NCI-H2029 treated with DMSO at 0.1 percent for 48 hours (cell line): Measurements from ENCODE around the gene FCAMR.

ENCODE experiments used
- DNase-seq: peaks from one replicate; lab custom pipeline; 2025; lab: John Stamatoyannopoulos, UW

FCAMR gene

GRCh38 chr1:206970446-206970845, at the start of gene FCAMR:
TSS of gene FCAMR (minus strand) at chr1:206970460. CDS start at chr1:206970125, 335 bp downstream.
- no peak for DNase-seq

GRCh38 chr1:207019661-207020060, 49.4 kb upstream of the FCAMR start:
- no peak for DNase-seq

GRCh38 chr1:207019161-207019560, 48.9 kb upstream of the FCAMR start:
- no peak for DNase-seq

DNA sequence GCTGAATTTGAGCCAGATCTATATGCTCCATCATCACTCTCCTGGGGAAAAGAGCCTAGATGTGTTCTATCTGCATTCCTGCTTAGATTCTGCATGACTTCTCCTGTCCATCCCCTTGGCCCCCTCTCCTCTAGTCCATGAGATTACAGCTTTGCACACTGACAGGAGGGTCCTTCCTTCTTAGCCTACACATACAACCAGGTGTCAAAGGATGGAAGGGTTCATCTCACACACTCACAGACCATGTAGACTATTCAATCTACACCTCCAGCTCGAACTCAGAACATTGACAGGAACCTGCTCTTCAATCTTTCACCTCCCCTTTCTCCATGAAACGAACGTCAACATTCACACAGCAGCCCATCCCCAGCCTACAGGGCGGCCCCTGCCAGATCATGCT, 48.4 kb upstream of the FCAMR start:
- DNase-seq: no peak

GRCh38 chr1:207017615-207018559, 47.6 kb upstream of the FCAMR start:
- no peak for DNase-seq

DNA sequence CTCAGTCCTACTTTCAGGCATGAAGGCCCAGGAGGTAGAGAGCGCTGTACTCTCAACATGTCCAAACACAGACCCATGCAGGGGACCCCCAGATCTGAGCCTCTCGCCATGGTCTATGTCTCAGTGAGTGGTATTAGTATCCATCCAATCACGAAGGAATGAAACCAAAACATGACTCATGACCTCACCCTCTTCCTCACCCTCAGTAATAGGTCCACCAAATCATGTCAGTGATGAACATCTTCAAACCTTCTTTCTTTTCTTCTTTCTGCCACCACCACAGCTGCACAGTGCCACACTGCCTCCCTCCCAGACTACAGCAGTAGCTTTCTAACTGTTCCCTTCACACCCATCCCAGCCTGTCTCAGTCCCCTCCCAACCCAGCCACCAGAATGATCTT, 45.5 kb upstream of the FCAMR start:
- DNase-seq: no peak

GRCh38 chr1:207014728-207015127, 44.5 kb upstream of the FCAMR start:
- no peak for DNase-seq

DNA sequence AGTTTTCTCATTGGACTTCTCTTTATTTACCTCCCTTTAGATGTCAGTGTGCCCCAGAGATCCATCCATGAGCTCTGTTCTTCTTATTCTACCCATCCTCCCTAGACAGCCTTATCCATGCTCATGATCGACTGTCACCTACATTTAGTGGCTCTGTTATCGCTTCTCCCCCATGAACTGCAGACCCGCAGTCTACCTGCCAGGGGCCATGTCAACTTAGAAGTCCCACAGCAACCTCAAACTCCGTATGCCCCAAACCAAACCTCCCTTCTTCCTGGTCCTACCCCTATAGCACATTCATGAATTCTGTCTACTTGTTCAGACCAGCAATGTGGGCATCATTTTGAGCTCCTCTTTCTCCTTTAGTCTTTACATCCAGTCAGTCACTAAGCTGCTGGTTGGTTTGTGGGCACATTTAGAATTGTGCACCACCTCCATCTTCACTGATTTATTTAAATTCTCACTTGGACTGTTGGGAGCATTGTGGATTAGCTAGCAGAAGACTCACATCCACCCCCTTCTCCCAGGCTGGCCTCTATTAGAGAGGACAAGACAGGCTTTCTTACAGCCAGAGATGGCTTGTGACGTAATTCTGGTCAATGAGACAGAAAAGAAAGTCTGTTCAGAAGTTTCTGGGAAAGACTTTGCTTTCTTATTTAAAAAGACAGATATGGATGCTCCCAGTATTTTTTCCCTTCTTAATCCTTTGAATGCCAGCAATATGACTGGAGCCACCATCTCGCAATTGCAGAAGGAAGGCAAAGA, 43.2 kb upstream of the FCAMR start:
- DNase-seq: no peak

DNA sequence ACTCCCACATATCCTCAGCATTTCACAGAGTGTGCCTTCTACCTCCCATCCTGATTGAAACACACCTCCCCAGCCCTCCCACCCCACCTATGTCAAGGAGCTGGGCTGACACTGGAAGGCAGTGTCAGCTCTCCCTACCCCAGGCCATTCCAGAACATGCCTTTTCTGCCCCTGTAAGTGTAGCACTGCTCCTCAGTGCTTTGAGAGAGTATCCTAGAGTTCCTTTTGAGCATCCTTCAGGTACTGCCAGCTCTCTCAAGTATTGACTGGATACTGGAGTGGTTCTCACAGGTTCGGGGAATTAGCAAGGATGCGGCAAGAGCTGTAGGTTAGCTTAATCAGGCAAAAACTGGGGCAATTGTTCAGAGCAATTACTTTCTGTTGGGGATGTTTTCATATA, 40.5 kb upstream of the FCAMR start:
- no peak for DNase-seq

GRCh38 chr1:207009945-207010344, 39.7 kb upstream of the FCAMR start:
- no peak for DNase-seq

DNA sequence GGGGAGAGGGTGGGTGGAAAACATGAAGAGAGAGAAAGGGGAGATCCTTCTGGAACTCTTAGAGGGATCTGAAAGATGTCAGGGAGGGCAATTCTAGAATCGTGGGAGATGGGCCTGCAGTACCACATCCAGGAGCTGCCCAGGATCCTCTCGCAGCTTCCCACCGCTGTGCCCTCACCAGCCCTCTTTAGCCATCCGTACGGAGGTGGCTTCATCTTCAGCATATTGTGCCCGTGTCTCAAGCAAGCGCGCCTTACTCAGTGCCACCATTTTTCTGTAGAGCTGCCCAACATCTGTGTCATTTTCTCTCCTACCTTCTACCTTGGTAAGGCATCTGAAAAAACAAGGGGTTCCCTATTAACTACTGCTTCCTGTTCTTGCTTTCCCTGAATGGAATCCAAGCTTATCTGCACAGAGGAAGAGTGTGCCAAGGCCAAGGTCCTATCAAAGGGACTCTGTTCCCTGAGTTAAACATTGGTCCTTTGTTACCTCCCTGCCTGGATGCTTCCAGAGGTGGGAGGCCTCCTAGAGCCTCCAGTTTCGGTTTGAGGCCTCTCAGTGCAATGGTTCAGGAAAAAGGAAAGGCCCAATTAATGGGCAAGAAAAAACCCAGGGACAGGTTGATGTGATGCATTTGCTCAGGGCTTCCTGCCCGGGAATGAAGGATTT, 39.1 kb upstream of the FCAMR start:
- no peak for DNase-seq

GRCh38 chr1:207007352-207008033, 37.2 kb upstream of the FCAMR start:
- DNase-seq: no peak

DNA sequence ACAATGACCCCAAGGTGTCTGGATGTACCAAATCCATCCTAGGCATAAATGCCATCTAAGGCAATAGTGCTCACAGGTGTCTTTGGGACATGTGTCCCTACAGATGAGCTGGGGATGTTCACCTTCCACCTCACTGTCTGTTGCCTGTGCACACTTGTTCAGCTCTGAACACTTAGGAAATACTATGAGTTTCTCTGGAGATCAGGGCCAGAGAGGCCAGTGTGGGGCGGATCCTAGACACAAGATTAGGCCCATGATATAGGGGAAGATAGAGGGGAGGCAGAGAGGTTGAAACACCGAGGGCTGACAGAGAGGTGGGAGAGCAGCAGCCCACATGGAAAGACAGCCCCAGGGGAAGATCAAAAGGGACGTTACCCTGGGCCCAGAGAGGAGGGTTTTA, 36.7 kb upstream of the FCAMR start:
- DNase-seq: no peak

- no peak for DNase-seq
Measured at GRCh38 chr1:207006083-207006482, 35.8 kb upstream of the FCAMR start.

- peak; percentile 56 for DNase-seq
Measured at GRCh38 chr1:207004931-207005830, 34.9 kb upstream of the FCAMR start.

- DNase-seq: no peak
Measured at GRCh38 chr1:207003210-207003609, 33.0 kb upstream of the FCAMR start.

- DNase-seq: peak; percentile 91
Measured at GRCh38 chr1:207002724-207003146, 32.5 kb upstream of the FCAMR start.

- DNase-seq: no peak
Measured at GRCh38 chr1:207001492-207002245, 31.4 kb upstream of the FCAMR start.

DNA sequence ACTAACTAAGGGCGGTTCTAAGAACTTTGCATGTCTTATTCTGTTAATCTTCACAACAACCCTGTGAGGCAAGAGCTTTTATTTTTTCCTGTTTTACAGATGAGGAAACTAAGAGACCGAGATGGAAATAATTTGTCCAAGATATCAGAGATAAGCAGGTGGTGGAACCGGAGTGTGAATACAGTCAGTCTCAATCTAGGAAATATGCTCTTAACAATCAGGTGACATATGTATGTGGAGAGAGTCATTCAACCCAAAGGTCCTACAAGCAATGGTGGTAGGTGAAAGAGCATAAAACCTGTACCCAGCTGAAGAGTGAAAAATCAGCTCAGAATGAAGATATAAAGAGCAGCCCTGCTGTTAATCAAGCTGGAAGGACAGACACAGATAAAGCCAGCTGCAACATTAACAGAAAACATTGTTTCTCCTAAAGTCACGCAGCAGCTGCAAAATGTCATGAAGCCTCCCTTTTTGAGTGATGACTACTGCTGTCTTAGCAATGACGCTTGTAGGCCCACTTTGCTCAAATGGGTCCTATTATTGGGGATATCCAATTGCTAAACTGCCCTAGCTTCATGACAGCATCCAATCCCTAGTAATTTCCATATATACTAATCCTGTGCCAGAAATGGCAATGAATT, 30.5 kb upstream of the FCAMR start:
- no peak for DNase-seq

- no peak for DNase-seq
Measured at GRCh38 chr1:206998816-206999215, 28.6 kb upstream of the FCAMR start.
